Esophagus muscularis mucosa (tissue), 4 donors: ENCODE measurements around the gene ZBTB16.

ENCODE experiments used
- EP300 ChIP-seq: sonication (generic); formaldehyde crosslinking; IDR thresholded peaks from one replicate; pipeline ENCODE4 v1.6.1; 2017; ENCODE audit warnings: antibody characterized with exemption
- POLR2A ChIP-seq: fragments of 450-650 bp; IDR thresholded peaks from one replicate; pipeline ENCODE4 v1.6.1; 2017; ENCODE audit warnings: antibody characterized with exemption, moderate library complexity, mild to moderate bottlenecking, low read depth
- TF ChIP-seq, protein P1 (sequence below), 3 experiments: fragments of 200-600 bp in 2 of 3; fragments of 450-650 bp in 1 of 3; sonication (generic) in 2 of 3; IDR thresholded peaks; one replicate each; pipeline ENCODE4 v1.5.1; 2017 to 2019; ENCODE audit warnings: antibody characterized with exemption in 3 of 3, mild to moderate bottlenecking in 2 of 3, moderate library complexity in 1 of 3

- TF ChIP-seq, protein P1, sequence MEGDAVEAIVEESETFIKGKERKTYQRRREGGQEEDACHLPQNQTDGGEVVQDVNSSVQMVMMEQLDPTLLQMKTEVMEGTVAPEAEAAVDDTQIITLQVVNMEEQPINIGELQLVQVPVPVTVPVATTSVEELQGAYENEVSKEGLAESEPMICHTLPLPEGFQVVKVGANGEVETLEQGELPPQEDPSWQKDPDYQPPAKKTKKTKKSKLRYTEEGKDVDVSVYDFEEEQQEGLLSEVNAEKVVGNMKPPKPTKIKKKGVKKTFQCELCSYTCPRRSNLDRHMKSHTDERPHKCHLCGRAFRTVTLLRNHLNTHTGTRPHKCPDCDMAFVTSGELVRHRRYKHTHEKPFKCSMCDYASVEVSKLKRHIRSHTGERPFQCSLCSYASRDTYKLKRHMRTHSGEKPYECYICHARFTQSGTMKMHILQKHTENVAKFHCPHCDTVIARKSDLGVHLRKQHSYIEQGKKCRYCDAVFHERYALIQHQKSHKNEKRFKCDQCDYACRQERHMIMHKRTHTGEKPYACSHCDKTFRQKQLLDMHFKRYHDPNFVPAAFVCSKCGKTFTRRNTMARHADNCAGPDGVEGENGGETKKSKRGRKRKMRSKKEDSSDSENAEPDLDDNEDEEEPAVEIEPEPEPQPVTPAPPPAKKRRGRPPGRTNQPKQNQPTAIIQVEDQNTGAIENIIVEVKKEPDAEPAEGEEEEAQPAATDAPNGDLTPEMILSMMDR (IDR thresholded peaks at IDR 0.05): no peak
- TF ChIP-seq POLR2A (no peak), EP300 (no peak)
Observed at GRCh38 chr11:114116357-114116756, 56.8 kb downstream of the ZBTB16 start.
